SJCRH30 (cell line): ENCODE data around the gene OPCML. TPM values are rescaled to one million over a fixed set of nuclear protein-coding genes. Genes with fewer than 3 reads are reported as not detected.

Experiments
- DNase-seq, 2 experiments: peaks; one replicate each; pipeline ENCODE4 v3.0.0-alpha.2; 2015 to 2020
- H3K27ac ChIP-seq: fragments of 250-450 bp; sonication (Bioruptor Pico); 2 replicates; pipeline ENCODE4 v1.5.1; 2020; ENCODE audit warnings: mild to moderate bottlenecking, moderate library complexity
- H3K27me3 ChIP-seq: fragments of 250-450 bp; sonication (Bioruptor Pico); 2 replicates; pipeline ENCODE4 v1.5.1; 2020; ENCODE audit warnings: mild to moderate bottlenecking, moderate library complexity
- H3K36me3 ChIP-seq: fragments of 250-450 bp; sonication (Bioruptor Pico); 2 replicates; pipeline ENCODE4 v1.5.1; 2020; ENCODE audit warnings: mild to moderate bottlenecking, moderate library complexity
- H3K4me1 ChIP-seq: fragments of 250-450 bp; sonication (Bioruptor Pico); 2 replicates; pipeline ENCODE4 v1.5.1; 2020; ENCODE audit warnings: mild to moderate bottlenecking, moderate library complexity
- H3K4me3 ChIP-seq: fragments of 250-450 bp; sonication (Bioruptor Pico); 2 replicates; pipeline ENCODE4 v1.5.1; 2020; ENCODE audit warnings: mild to moderate bottlenecking, moderate library complexity
- H3K9me3 ChIP-seq: fragments of 250-450 bp; sonication (Bioruptor Pico); replicated peaks from 2 replicates; pipeline ENCODE4 v1.5.1; 2020; ENCODE audit warnings: mild to moderate bottlenecking, moderate library complexity
- total RNA-seq: library from RNA; depleted of rRNA; stranded (reverse); fragments of >200 nt; shearing (Covaris generic); gene quantifications from 2 replicates; pipeline ENCODE4 v1.2.3, GENCODE V29; 2014

OPCML gene
- total RNA-seq, 1 experiment from 2014 or later, result not detected

DNA sequence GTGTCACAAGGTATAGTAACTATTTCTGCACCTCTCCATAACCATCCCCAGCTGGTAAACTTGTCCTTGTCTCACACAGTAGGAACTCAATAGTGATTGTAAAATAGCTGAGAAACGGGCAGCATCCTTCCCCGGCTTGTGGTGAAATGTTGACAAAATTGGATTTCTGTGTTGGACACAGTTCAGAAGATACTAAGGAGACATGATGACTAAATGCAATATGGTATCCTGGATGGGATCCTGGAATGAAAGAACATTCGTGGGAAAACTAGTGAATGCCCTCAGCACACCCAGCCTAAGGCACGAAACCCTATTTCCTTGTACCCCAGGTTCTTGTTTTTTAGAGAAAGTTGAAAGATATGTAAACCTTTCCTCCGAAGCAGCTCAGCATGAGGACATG lies 18.8 kb upstream of the OPCML start:
- Histone ChIP-seq H3K4me3 (no peak overlapping the region), H3K4me1 (no peaks in the 10 kb centered on the region), H3K9me3 (no peaks in the 10 kb centered on the region), H3K36me3 (no peaks in the 10 kb centered on the region), H3K27ac (no peak overlapping the region), H3K27me3 (no peaks in the 10 kb centered on the region)
- no peak for DNase-seq

DNA sequence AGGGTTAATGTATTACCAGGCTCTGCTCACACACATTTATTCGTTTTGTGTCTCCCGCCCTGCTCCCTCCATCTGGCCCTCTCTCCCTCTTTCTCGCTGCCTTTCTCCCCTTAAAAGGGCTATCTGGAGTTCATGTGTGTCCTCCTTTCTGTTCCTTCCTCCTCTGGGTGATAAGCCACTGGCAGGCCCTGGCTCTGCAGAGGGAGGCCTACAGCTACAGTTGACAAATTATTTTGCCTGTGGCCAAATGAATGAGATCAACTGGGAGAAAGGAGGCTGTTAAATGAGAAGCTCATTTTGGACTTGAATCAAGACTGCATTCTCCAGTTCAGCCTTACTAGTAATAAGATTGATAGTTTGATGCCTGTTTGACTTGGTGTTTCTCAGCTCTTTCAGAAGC lies 17.5 kb upstream of the OPCML start:
- Histone ChIP-seq H3K4me3 (no peak overlapping the region), H3K27ac (no peak overlapping the region), H3K9me3 (no peaks in the 10 kb centered on the region), H3K27me3 (no peaks in the 10 kb centered on the region), H3K4me1 (no peaks in the 10 kb centered on the region), H3K36me3 (no peaks in the 10 kb centered on the region)
- no peak for DNase-seq

DNA sequence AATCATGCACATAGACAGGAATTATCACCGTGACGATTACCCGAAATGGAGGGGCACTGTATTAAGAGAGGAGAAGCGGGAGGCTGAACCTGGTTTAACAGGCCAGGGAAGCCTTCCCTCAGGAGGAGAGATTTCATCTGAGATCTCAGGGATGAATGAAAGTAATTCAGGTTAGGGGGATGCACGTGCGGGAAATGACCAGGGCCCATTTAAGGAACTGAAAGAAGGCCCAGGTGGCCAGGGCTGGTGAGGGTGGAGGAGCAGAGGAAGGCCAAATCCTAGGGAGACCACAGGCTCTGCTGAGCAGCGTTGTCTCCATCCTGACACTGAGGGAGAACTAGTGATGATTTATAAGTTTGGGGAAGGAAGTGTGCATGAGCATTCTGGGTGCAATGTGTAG lies 16.3 kb upstream of the OPCML start:
- no peaks in the 10 kb centered on the region for H3K4me1 ChIP-seq
- no peaks in the 10 kb centered on the region for H3K36me3 ChIP-seq
- no peak for DNase-seq
- H3K9me3 ChIP-seq, result no peaks in the 10 kb centered on the region
- H3K27ac ChIP-seq, result no peak overlapping the region
- H3K4me3 ChIP-seq, result no peak overlapping the region
- H3K27me3 ChIP-seq, result no peaks in the 10 kb centered on the region

DNA sequence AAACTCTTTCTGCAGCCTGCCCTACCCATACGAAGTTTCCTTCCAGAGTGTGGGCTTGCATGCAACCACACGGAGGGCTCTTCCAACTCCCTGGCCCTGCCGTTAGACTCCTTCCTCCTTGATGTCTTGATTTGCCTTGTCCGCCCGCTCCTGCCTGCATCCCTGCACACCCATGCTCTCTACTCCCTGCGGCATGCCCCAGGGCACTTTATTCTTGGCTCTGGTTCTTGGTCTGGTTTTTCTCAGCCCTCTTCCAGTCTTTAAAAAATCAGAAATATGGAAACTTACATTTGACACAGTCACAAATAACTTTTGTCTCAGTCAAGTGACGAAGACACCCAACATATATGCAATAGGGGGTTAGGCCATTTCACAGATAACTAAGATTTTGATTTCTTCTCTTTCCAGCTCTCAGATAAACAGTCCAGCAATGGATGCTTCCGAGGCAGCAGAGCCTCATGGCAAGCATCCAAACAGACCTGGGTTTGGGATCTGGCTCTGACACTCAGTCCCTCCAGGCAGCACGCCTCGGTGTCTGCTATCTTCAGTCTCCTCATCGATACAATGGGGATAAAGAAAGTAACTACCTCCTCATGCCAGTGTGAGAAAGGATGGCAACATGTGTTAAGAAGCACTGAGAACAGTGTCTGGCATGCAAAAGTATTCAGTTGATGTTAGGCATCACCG lies 15.7 kb upstream of the OPCML start:
- H3K27me3 ChIP-seq, result no peaks in the 10 kb centered on the region
- no peak overlapping the region for H3K27ac ChIP-seq
- DNase-seq, result no peak
- no peaks in the 10 kb centered on the region for H3K4me1 ChIP-seq
- no peaks in the 10 kb centered on the region for H3K9me3 ChIP-seq
- no peaks in the 10 kb centered on the region for H3K36me3 ChIP-seq
- no peak overlapping the region for H3K4me3 ChIP-seq

DNA sequence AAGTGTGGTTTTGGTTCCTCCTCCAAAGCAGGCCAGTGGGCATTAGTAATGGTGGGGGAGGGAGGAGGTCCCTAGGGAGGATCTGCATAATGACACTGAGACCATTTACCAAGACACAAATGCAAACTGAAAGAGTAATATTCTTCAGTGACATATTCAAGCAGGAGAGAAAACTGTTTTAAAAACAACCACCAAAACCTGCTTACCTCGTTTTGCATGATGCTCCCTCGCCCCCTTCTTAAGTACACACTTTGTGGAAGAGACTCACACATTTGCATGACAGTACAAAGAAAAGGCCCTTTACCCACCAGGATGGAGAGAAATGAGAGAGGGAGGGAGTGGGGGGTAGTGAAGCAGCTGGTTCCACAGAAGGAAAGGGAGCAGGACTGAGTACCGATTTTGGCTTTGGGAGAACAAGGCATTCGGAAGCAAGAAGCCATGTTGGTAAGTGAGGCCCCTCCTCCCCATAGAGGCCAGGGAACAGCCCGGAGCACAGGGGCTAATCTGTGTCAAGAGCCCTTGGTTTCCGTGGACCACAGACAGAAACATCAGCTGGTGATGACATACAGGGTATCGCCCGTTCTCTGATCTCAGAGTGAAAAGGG lies 13.0 kb upstream of the OPCML start:
- DNase-seq, result no peak
- Histone ChIP-seq H3K9me3 (no peaks in the 10 kb centered on the region), H3K36me3 (no peaks in the 10 kb centered on the region), H3K4me1 (no peaks in the 10 kb centered on the region), H3K27me3 (no peaks in the 10 kb centered on the region), H3K4me3 (no peak overlapping the region), H3K27ac (no peak overlapping the region)

DNA sequence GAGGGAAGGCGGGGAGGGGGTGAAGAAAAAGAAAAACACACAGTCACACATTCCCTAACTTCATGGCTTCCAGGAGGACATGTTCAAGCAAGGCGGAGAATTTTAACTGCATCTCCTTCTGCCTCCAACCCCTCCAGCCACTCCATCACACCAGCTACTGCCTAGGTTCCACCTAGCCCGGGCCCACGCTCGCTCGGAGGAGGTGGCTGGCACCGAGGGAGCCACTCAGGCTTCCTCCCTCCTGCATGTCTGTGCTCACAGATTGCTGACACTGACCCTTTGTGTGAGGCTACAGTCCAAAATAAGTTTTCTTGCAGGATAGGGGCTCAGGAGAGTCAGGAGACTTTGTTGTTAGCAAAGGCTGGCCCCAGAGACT lies 9.4 kb upstream of the OPCML start:
- DNase-seq, result no peak

DNA sequence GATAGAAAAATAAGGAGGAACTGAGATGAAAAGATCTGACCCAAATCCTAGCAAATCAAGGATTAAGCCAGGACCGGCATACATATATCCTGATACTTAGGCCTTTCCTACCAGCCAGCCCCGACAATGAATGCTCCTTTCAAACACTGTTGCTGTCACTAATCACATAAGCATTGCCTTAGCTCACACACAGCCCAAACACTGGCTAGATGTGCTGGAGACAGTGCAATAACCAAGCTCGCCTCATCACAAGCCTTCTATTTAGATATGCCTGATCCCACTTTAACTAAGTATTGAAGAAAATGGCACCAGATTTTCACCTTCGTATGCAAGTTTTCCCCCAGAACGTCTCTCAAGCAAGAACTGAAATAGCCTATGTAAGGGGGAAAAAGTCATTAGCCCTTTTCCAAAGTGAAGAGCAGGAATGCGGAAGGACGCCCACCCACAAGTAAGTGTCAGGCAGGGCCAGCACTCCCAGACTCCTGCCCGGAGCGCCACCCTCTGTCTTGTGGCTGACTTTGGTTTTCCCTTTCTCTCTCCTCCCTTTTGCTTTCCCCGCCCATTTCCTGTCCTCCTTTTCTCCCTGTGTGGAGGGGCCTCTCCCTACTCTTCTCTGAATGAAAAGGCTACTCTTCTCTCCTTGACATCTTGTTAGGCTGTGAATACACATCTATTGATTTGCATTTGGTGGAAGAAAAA lies 8.9 kb upstream of the OPCML start:
- DNase-seq, result peak in 1 of 2 experiments; percentile 5
- no peak overlapping the region for H3K4me3 ChIP-seq
- no peaks in the 10 kb centered on the region for H3K9me3 ChIP-seq
- H3K4me1 ChIP-seq, result no peaks in the 10 kb centered on the region
- no peaks in the 10 kb centered on the region for H3K36me3 ChIP-seq
- no peak overlapping the region for H3K27ac ChIP-seq
- H3K27me3 ChIP-seq, result no peaks in the 10 kb centered on the region

More for the DNA sequence above, 9.4 kb upstream of the OPCML start:
- Histone ChIP-seq H3K4me1 (no peaks in the 10 kb centered on the region), H3K9me3 (no peaks in the 10 kb centered on the region), H3K4me3 (no peak overlapping the region), H3K27ac (no peak overlapping the region), H3K36me3 (no peaks in the 10 kb centered on the region), H3K27me3 (no peaks in the 10 kb centered on the region)

DNA sequence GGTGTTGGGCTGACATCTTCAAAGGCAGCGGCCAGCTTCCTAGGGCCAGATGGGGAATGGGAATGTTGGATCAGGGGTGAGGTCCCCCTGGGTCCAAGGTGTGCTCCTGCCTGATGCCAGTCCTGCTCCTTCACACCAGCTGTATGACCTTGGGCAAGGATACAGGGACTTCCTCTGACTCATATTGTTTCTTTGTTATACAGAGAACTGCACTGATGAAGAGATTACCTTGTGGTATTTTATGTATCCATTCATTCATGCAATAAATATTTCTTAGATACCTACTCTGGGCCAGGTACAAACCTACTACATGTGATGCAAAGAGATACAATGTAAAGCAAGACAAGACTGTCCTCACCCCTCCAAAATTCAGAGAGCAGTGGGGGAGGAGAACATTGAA lies 3.9 kb upstream of the OPCML start:
- Histone ChIP-seq H3K27me3 (no peaks in the 10 kb centered on the region), H3K4me1 (no peaks in the 10 kb centered on the region)
- DNase-seq, result no peak

DNA sequence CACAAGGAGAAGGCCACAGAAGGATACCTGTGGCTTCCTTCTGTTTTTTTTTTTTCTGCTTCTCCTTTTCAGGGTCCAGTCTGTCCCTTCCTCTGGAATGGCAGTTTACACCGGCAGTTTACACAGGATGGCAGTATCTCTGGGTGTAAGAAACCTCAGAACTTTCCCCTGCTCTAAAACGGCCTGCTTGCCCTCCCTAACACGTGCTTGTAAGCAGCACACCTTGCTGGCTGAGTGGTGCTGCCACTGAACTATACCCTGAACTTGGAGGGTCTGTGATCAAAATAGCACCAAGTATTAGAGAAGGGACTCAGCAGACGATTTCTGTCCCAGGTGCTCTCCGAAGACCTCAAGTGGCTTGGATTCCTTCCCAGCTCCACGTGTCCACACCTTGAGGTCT lies 904 bp upstream of the OPCML start:
- H3K4me1 ChIP-seq, result no peaks in the 10 kb centered on the region
- H3K36me3 ChIP-seq, result no peaks in the 10 kb centered on the region
- no peaks in the 10 kb centered on the region for H3K9me3 ChIP-seq
- no peak overlapping the region for H3K27ac ChIP-seq
- H3K4me3 ChIP-seq, result no peak overlapping the region
- DNase-seq, result no peak
- H3K27me3 ChIP-seq, result no peaks in the 10 kb centered on the region

More for the DNA sequence above, 3.9 kb upstream of the OPCML start:
- no peak overlapping the region for H3K27ac ChIP-seq
- H3K4me3 ChIP-seq, result no peak overlapping the region
- H3K36me3 ChIP-seq, result no peaks in the 10 kb centered on the region
- H3K9me3 ChIP-seq, result no peaks in the 10 kb centered on the region

DNA sequence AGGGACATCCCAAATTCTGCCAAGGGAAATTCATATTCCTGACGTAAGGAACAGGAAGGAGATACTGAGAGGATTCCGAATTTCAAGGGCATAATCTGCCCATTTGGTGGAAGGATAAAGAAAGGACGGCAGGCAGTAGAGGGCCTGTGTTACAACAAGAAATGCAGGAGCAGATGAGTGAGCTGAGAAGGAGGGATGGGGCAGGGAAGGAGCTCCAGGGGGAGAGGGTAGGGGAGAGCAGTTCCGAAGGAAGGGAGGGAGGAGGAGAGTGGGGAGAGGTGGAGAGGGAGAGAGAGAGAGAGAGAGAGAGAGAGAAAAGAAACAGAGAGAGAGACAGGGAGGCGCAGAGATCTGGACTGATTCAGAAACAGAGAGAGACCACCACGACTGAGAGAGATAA lies 843 bp downstream of the OPCML start:
- Histone ChIP-seq H3K9me3 (no peaks in the 10 kb centered on the region), H3K4me3 (no peak overlapping the region), H3K4me1 (no peaks in the 10 kb centered on the region), H3K36me3 (no peaks in the 10 kb centered on the region), H3K27ac (no peak overlapping the region), H3K27me3 (no peaks in the 10 kb centered on the region)
- DNase-seq, result no peak

DNA sequence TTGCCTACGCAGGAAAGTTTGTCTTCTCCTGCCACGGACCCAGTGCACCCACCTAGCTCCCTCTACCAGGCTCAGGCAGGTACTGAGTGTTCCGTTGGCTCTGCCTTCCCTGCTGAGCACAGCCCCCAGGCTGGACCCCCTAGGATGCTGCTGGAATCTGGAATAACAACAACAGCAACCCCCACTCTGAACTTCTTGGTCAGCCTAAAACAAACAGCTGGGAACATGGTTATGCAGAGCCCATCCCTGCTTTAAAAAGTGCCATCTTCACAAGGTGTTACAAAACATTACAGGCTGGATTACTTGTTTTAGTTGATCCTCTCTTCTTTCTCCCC lies 1.8 kb downstream of the OPCML start:
- Histone ChIP-seq H3K27me3 (no peaks in the 10 kb centered on the region), H3K4me3 (no peak overlapping the region), H3K9me3 (no peaks in the 10 kb centered on the region), H3K4me1 (no peaks in the 10 kb centered on the region), H3K36me3 (no peaks in the 10 kb centered on the region), H3K27ac (no peak overlapping the region)
- DNase-seq, result no peak

DNA sequence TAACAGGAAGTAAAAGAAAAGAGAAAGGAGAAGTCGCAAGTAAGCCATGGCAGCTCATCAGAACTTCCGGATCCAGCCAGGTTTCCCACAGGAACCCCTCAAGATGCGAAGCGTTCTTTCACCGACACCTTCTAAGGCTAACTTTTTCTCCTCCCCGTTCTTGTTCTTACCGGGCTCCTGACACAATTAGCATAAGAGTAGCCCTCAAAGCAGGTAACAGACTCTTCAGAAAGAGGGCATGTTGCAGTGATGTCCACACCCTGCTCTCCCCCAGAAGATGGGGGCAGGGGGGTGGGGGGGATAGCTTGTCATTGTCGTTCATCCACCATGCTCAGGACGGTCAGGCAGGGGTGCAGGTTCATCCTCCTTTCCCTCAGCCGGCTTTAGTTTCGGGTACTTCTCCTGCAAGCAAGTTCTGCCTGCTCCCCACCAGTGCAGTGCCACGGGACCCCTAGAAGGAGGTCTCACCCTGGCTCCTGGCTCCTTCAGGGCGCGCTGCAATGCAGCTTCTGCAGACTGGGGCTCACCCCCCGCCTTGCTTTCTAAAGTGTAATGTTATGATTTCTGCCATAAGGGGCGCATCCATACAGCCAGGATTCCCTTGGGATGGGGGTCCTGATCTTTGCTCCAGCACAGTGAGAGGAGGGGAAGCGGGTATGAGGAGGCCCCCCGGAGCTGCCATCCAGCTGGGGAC lies 2.3 kb downstream of the OPCML start:
- no peaks in the 10 kb centered on the region for H3K4me1 ChIP-seq
- H3K9me3 ChIP-seq, result no peaks in the 10 kb centered on the region
- H3K4me3 ChIP-seq, result no peak overlapping the region
- H3K36me3 ChIP-seq, result no peaks in the 10 kb centered on the region
- no peaks in the 10 kb centered on the region for H3K27me3 ChIP-seq
- no peak overlapping the region for H3K27ac ChIP-seq
- no peak for DNase-seq

DNA sequence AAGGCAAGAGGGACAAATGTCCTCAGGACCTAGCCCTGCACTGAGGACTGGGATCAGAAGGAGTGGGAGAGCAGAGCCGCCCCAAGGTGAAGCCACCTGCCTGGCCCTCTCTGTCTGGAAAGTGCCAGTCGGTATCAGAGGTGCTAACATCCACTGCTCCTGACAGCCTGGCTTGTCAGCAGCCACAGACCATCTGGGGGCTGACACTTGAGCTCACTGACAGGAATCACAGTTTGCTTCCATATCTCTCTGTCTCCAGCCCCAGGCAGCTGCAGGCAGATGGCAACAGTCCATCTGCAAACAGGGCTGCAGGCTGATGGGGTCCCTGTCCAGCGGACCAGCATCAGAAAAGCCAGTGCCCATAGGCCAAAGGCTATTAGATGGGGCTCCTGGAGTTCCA lies 5.5 kb downstream of the OPCML start:
- H3K4me1 ChIP-seq, result no peaks in the 10 kb centered on the region
- no peaks in the 10 kb centered on the region for H3K36me3 ChIP-seq
- no peaks in the 10 kb centered on the region for H3K9me3 ChIP-seq
- no peaks in the 10 kb centered on the region for H3K27me3 ChIP-seq
- no peak overlapping the region for H3K27ac ChIP-seq
- no peak overlapping the region for H3K4me3 ChIP-seq
- DNase-seq, result no peak

DNA sequence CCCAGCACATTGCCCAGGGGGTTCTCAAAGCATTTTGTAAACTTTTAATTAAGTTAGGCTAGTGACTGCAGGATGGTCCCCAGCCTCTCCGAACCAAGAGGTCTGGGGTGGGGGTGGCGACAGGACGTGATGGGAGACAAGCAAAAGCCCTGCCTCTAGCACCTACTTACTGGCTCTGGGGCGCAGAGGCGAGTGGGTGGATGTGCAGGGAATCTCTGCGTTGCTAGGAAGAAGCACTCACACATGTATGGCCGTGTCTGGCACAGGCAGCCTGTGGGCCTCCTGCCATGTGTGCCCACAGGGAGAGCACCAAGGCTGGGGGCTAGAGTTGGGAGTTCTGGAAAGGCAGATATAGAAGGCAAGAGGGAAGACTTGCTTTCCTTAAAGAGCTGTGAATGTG lies 6.3 kb downstream of the OPCML start:
- Histone ChIP-seq H3K4me3 (no peak overlapping the region), H3K27ac (no peak overlapping the region), H3K36me3 (no peaks in the 10 kb centered on the region), H3K27me3 (no peaks in the 10 kb centered on the region), H3K9me3 (no peaks in the 10 kb centered on the region), H3K4me1 (no peaks in the 10 kb centered on the region)
- no peak for DNase-seq

DNA sequence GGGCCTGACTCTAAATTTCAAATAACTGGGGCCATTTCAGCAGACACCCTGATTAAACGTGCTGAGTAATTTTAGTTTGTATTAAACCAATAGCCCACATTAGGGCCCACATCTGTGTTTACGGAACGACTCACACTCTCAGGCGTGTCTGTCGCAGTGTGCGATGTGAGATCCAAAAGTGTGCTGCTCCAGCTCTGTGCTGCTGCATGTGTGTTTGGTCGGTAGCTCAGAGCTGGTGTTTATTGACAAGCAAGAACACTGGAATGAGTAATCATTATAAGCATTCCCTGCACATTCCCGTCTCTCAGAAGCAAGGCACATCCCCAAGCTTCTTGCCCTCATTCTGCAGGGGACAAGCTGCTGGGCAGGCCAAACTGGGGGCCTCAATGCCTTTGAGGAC lies 7.8 kb downstream of the OPCML start:
- Histone ChIP-seq H3K4me1 (no peaks in the 10 kb centered on the region), H3K4me3 (no peak overlapping the region), H3K36me3 (no peaks in the 10 kb centered on the region), H3K27me3 (no peaks in the 10 kb centered on the region), H3K27ac (no peak overlapping the region), H3K9me3 (no peaks in the 10 kb centered on the region)
- no peak for DNase-seq
